Measurements from ENCODE around the gene CHST5. TPM values are rescaled to one million over a fixed set of nuclear protein-coding genes. Genes with fewer than 3 reads are reported as not detected.

CHST5 gene
- polyA plus RNA-seq, 1 donor from 2014 or later, result 2.7 TPM

- TF ChIP-seq EP300 (conservative IDR thresholded peaks at IDR 0.05; ENCODE audit: poor library complexity, severe bottlenecking), result no peak
- no peak for TF ChIP-seq TAF1 (IDR thresholded peaks at IDR 0.05; ENCODE audit: low read depth)
- TF ChIP-seq RAD21 (conservative IDR thresholded peaks at IDR 0.05), result no peak
- no peak for TF ChIP-seq EZH2 (IDR thresholded peaks at IDR 0.05; ENCODE audit: borderline replicate concordance, insufficient read depth, low read length, poor library complexity, severe bottlenecking)
- TF ChIP-seq MXI1 (conservative IDR thresholded peaks at IDR 0.05; ENCODE audit: poor library complexity, severe bottlenecking), result no peak
- no peak for TF ChIP-seq REST (IDR thresholded peaks at IDR 0.05; ENCODE audit: borderline replicate concordance)
- no peak for TF ChIP-seq POLR2AphosphoS5 (IDR thresholded peaks at IDR 0.05)
- no peak for TF ChIP-seq CTCF (IDR thresholded peaks at IDR 0.05; ENCODE audit: poor library complexity, severe bottlenecking)
- TF ChIP-seq SMC3 (conservative IDR thresholded peaks at IDR 0.05; ENCODE audit: poor library complexity), result no peak
- Histone ChIP-seq H4K20me1 (ENCODE audit: insufficient read depth) (no peaks in the 10 kb centered on the region), H3K27ac (ENCODE audit: low read length) (no peak overlapping the region), H3F3A (ENCODE audit: insufficient read depth, low read length, poor library complexity, severe bottlenecking) (no peaks in the 10 kb centered on the region), H3K9me3 (ENCODE audit: low read length) (no peaks in the 10 kb centered on the region), H3K79me2 (replicated peaks; ENCODE audit: insufficient read depth, low read length) (no peaks in the 10 kb centered on the region), H2AFZ (ENCODE audit: low read depth, low read length) (no peak overlapping the region), H3K9me2 (ENCODE audit: insufficient read depth, low read length) (no peaks in the 10 kb centered on the region), H3K4me3 (ENCODE audit: low read length) (no peak overlapping the region), H3K4me2 (ENCODE audit: low read length) (no peak overlapping the region), H3K9ac (ENCODE audit: low read length) (no peak overlapping the region), H3K36me3 (ENCODE audit: insufficient read depth, low read length) (no peaks in the 10 kb centered on the region), H3K27me3 (ENCODE audit: insufficient read depth, low read depth, low read length) (no peaks in the 10 kb centered on the region)
These were observed 23.9 kb upstream of the CHST5 start for GRCh38 chr16:75559564-75560372.

- Histone ChIP-seq H3K9me3 (ENCODE audit: low read length) (no peaks in the 10 kb centered on the region), H3K9me2 (ENCODE audit: insufficient read depth, low read length) (no peaks in the 10 kb centered on the region), H3K27ac (ENCODE audit: low read length) (no peak overlapping the region), H3K4me2 (ENCODE audit: low read length) (no peak overlapping the region), H3K4me3 (ENCODE audit: low read length) (no peak overlapping the region), H3K36me3 (ENCODE audit: insufficient read depth, low read length) (no peaks in the 10 kb centered on the region), H3K79me2 (replicated peaks; ENCODE audit: insufficient read depth, low read length) (peaks cover 2% of the 10 kb centered on the region), H3K9ac (ENCODE audit: low read length) (no peak overlapping the region), H3F3A (ENCODE audit: insufficient read depth, low read length, poor library complexity, severe bottlenecking) (no peaks in the 10 kb centered on the region), H3K27me3 (ENCODE audit: insufficient read depth, low read depth, low read length) (no peaks in the 10 kb centered on the region), H2AFZ (ENCODE audit: low read depth, low read length) (no peak overlapping the region), H4K20me1 (ENCODE audit: insufficient read depth) (no peaks in the 10 kb centered on the region)
- no peak for TF ChIP-seq REST (IDR thresholded peaks at IDR 0.05; ENCODE audit: borderline replicate concordance)
- TF ChIP-seq SMC3 (conservative IDR thresholded peaks at IDR 0.05; ENCODE audit: poor library complexity), result no peak
- no peak for TF ChIP-seq MXI1 (conservative IDR thresholded peaks at IDR 0.05; ENCODE audit: poor library complexity, severe bottlenecking)
- no peak for TF ChIP-seq EZH2 (IDR thresholded peaks at IDR 0.05; ENCODE audit: borderline replicate concordance, insufficient read depth, low read length, poor library complexity, severe bottlenecking)
- TF ChIP-seq TAF1 (IDR thresholded peaks at IDR 0.05; ENCODE audit: low read depth), result no peak
- no peak for TF ChIP-seq POLR2AphosphoS5 (IDR thresholded peaks at IDR 0.05)
- TF ChIP-seq CTCF (IDR thresholded peaks at IDR 0.05; ENCODE audit: poor library complexity, severe bottlenecking), result no peak
- TF ChIP-seq EP300 (conservative IDR thresholded peaks at IDR 0.05; ENCODE audit: poor library complexity, severe bottlenecking), result no peak
- no peak for TF ChIP-seq RAD21 (conservative IDR thresholded peaks at IDR 0.05)
These were observed 23.0 kb upstream of the CHST5 start for GRCh38 chr16:75558846-75559401.

Data from neural cell (in vitro differentiated cells).